OCI-M1 (cell line): Measurements from ENCODE around the gene CASKIN2.
"Not testable (repeated sequence)": the region's sequence is repeated elsewhere in the genome, so short reads cannot be mapped to it uniquely, and the experiment has no call there.

Experiments
- DNase-seq: peaks from one replicate; lab custom pipeline; 2025; lab: John Stamatoyannopoulos, UW

Gene CASKIN2

DNA sequence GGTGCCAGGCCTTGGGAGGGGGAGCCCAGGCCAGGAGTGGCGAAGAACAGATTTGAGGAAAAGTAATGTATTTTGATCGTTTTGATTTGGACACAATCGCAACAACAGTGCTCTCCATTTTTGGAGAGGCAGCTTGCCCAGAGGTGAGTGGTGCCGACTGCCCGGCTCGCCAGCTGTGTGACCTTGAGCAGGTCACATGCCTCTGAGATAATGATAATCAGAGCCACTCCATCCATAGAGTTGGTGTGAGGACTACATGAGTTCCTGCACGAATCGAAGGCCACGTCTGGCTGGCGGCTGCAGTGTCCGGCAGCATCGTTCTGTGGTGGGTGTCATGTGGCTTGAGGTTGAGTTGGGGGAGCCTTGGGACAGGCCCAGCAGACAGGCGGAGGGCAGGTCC lies 30.8 kb upstream of the CASKIN2 start:
- DNase-seq = no peak

DNA sequence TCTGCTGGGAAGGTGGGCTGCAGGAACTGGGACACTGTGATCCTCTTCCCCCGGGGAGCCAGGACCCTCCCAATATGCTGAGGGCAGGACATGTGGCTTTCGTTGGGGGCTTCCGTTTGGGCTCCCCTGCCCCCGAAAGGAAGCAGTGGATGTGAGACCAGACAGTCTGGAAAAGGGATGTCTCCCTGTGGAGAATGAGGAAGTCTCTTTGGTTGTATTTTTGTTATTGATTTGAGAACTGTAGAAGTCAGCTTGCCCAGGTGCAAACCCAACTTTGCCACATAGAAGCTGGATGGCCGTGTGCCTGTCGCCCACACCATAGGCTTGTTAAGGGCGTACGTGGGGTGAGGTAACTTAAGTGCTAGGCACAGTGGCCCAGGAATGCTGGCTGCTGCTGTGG lies 28.9 kb upstream of the CASKIN2 start:
- DNase-seq = no peak

DNA sequence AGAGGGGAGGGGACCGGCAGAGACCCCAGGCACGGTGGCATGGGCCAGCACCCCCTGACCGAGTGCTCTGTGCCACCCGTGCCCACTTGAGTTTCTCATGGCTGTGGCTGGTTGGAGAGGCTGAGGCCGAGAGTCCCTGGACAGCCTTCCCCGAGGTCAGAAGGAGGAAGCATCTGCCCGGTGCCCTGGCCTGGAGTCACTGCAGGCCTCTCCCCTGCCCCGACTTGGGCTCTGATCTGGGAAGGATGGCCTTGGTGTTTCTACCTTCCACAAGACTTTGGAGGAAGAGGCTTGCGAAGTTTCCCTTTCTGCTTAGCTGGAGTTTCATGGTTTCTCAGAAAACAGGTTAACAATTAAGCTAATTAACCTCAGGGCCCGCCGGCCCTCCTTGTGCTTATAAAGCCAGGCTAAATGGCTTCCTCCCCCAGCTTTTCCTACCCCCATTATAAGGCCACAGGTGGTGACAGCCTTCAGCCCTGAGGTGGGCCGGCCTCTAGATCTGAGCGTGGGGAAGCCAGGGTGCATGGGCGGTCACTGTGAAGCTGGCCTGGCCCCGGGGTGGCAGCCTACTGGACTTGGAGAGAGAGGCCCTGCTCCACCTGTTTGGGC lies 27.5 kb upstream of the CASKIN2 start:
- no peak for DNase-seq

DNA sequence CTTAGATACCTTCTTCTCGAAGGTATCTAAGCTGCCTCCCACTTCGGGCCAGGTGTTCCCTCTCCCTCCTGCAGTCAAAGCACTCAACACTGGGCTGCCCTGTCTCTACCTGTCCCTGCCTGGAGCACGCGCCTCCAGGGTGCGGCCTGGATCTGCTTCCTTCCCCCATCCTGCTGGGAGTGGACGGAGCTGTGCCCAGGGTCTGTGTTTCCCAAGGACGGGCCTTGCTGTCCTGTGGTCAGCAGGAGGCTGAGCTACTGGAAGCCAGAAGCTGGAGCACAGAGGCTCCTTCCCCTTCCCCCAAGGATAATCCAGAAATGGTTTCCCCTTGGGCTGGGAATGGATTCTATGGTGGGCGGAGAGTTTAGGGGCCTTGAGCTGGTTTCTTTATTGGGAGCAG lies 26.9 kb upstream of the CASKIN2 start:
- no peak for DNase-seq

DNA sequence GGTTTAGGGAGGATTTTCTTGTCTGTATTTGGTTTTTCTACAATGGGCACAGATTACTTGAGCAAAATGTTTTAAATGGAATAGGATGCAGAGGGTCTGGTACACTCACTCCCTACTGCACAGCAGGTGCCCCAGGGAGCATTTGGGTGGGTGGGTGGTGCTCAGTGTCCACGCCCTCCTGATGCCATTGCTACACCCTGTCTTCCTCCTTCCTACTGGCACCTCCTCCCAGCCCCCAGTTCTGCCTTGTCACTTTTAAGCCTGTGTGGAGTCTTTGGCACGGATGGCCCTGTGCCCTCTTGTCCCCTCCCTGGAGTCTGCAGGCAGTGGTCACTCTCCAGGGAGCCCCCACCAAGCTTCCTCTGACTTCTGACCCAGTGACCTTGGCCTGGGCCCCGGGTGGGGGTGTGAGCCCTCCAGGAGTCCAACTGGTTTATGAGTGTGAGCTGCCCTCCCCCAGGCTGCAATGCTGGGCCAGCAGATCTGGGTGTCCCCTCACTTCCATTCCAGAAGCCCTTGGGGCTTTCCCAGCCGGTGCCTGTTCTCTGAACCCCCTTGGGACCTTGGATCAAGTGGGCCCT lies 25.7 kb upstream of the CASKIN2 start:
- DNase-seq = no peak

DNA sequence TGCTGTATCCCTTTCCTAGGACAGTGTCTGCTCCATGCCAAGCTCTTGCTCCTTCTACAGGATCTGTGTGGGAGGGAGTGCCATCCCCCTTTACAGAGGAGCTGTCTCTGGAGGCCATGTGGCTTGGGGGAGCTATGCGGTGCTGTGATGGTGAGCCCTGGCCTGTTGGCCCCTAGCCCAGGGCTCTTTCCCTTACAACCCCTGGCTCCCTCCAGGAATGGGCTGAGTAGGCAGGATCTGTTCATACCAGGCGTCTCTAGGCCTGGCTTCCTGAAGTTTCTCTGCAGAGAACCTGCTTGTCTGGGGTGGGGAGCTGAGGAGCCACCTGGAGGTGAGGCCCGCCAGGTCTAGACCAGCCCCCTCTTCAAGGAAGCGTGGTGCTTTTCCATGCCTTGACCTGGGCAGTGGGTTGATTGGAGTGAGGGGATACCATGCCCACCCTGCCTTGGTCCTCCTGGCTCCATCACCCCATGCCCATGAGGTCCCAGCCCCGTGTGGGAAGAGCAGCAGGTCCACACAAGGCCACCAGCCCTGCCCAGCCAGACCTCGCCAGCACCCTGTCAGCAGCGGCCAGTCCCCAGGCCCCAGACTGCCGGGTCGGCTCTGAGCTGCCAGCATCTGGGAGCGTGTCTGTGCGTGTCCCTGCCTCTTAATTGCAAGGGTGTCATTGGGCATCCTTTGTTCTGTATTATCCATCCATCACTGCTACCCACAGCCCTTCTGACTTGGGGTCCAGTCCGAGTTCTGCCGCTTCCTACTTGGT lies 24.8 kb upstream of the CASKIN2 start:
- DNase-seq = no peak

DNA sequence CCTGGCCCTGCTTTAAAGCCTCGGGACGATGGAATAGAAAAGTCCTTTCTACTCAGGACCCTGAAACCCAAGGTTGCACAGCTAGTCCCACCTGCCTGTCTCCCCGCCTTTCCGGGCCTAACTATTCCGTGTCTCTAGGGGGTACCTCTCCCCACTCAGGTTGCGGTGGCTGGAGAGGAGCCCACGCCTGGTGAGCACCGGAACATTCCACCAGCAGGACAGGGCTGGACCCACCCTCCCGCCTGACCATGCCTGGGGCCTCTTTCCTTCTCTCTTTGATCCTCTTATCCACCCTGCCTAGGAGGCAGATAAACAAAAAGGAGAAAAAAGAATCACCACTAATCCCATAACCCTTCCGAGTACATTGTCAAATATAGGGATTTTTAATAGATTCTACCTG lies 21.0 kb upstream of the CASKIN2 start:
- DNase-seq = no peak

DNA sequence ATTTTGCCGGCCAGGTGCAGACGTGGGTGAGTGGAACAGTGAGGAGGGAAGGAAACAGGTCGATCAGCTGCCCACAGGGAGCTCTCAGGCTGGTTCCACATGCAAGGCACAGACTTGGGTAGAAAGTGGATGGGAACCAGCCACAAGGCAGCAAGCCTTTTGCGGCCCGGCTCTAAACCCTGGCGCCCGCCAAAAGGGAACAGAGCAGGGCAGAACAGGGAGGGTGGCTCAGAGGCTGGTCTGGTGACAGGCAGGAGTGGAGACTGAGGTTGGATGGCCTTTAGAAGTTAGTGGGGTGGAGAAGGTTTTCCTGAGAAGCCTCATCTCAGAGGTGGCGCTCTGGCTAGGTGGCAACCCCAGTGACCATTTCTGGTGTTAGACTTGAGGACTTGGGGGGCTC lies 20.5 kb upstream of the CASKIN2 start:
- no peak for DNase-seq

DNA sequence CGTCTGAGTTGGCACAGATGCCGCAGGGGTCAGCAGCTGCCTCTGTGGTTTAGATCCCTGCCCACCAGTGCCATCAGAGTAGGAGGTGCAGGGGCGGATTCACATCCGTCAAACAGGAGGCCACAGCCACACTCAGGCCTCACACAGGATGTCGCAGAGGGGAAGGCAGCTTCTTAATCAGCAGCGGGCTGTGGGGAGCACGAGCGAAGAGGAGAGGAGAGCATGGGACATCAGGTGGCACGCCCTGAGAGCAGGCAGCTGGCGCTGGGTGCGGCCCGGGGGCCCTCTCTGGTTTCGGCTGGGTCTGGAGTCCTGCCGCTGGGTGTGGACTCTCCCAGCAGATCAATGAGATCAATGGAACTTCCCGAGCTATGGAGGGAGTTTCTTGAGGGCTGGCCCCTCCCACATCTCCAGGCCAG lies 19.8 kb upstream of the CASKIN2 start:
- no peak for DNase-seq

DNA sequence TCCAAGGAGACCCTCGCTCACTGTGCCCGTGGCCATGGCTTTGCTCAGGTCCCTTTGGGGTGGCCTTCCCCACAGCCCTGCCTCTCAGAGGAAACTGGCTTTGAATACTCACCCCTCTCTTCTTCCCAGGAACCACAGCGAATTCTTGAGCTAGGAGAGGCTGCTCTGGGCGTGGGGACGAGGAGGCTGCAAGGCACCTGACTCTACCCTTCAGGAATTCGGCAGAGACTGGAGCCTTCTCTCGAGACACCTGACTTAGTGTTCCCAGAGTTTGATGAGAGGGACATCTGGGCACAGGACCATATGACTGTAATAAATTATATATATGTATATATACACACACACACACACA lies 16.4 kb upstream of the CASKIN2 start:
- DNase-seq = no peak

DNA sequence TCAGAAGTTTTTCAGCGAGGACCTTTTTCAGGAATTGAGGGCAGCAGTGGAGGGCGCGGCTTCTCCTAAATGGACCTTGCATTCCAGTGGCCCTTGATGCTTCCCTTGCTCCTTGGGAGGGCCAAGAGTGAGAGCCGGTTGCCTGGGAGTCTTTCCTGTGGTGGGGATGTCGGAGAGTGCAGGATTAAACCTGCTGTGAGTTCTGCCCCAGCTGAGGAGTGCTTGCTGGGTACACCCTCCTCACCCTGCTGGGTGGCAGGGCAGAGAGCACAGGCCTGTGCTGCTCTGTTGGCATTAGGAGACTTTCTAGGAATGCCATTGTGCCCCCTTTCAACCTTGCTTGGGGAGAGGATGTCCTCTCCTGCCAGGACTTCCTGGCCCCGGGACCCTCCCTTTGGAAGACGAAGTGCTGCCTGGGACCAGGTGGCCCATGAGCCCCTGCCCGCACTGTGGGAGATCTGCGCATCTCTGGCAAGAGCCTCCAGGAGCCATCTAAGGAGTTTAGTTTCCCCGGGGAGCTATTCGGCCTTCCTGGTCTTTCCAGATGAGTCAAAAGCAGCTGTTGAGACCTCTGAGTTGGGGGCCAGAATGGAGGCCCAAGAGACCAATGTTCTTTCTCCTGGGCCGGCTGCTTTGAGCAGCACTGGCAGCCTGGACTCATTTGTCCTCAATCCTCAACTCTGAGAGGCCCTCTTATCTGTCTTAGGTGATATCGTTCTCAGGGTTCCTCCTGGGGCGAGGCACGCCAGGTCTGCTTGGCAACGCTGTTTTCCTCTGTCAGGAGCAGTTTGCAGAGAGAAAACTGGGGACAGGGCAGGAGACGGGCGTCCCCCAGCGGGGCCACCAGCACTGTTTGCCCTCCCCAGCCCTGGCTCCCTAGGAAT lies 15.7 kb upstream of the CASKIN2 start:
- DNase-seq = no peak

DNA sequence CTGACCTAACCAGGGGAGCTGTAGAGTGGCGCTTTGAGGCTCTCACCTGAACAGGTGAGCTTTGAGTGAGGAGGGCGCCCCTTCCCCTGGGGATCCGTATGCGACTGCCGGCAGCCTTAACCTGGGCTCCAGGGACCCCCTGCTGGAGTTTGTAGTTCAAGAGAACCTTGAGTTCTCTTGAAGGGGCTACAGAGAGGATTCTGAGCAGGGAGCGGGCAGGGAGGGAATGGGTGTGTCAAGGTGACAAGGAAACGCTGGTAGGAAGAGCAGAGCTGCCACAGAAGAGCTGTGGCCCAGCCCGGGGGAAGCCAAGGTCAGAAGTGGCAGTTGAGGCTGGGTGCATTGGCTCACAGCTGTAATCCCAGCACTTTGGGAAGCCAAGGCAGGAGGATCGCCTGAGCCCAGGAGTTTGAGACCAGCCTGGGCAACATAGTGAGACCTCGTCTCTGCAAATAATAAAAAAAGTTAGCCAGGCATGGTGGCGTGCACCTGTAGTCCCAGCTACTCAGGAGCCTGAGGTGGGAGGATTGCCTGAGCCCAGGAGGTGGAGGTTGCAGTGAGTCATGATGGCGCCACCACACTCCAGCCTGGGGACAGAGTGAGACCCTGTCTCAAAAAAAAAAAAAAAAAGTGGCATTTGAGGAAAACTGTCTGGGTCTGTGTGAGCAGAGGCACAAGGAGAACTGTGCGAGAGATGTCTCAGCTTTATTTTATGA lies 11.4 kb upstream of the CASKIN2 start:
- DNase-seq = no peak

DNA sequence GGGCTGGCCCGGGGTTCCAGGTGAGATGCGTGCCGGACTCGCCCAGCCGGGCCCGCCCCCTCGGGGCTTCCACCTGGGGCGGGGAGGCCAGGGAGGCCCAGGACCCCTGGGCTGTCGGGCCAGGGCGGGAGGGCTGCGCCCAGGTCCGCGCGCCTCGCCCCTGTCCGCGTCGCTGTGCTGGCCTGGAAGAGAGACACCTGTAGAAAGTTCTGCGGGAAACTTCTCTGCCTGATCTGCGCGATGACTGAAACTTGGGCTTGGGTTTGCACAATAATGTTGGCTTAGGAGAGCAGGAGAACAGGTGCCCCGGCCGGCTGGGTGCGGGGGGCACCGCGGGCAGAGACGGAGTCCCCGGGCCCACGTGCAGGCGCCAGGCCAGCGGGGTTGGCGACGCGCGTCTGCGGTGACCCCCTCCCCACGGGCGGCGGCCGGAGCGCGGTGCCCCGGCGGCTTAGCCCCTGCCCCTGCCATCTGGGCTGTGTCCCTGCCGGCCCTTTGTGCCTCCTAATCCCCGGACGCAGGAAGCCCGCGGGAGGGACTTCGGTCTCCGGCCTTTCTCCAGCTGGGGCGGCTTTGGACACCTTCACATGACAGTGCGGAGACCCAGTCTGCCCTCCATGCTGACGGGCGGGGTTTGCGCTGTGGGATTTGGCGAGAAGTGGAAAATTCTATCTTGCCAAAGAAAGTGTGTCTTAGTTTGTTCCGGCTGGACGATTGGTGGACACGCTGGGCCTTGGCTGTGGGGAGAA lies 10.6 kb upstream of the CASKIN2 start:
- DNase-seq = no peak

DNA sequence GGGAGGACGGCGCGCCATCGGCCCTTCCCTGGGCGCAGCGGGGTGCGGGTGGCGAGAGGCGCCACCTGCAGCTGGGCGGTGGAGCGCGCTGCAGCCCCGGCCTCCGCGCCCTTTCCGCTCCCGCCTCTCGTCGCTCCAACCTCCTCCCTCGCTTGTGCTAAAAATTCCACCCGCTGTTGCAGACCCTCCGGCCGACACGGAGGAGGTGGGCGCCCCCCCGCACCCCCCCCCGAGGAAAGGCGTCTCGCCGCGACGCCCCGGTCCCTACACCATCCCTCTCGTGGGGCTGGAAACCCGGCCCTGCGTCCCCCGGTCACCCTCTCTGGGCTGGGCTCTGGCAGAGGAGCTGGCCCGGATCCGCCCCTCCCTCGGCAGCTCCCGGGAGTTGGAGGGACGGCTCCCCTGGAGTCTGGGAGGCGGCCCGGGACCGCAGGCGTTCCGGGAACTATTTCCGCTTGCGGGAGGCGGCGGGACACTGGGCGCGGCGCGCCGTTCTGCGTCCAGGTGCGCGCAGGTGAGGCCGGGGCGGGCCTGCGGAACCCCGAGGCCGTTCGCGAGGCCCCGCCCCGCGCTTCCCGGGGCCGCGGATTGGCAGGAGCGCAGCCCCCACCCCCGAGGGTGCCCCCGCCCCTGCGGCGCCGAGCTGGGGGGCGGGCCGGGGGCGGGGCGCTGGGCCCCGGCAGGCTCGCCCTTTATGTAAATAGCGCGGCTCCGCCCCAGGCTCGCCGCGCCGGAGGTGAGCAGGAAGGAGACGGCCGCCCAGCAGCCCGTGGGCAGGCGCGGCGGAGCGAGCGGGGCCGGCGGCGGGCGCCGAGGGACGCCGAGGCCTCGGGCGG lies 9.9 kb upstream of the CASKIN2 start, which contains the start of gene LLGL2:
LLGL2 (plus strand) TSS at position 728 of the 836 bp plus-strand sequence. CDS start 17,730 bp downstream, outside the sequence.
- DNase-seq = peak; percentile 87

DNA sequence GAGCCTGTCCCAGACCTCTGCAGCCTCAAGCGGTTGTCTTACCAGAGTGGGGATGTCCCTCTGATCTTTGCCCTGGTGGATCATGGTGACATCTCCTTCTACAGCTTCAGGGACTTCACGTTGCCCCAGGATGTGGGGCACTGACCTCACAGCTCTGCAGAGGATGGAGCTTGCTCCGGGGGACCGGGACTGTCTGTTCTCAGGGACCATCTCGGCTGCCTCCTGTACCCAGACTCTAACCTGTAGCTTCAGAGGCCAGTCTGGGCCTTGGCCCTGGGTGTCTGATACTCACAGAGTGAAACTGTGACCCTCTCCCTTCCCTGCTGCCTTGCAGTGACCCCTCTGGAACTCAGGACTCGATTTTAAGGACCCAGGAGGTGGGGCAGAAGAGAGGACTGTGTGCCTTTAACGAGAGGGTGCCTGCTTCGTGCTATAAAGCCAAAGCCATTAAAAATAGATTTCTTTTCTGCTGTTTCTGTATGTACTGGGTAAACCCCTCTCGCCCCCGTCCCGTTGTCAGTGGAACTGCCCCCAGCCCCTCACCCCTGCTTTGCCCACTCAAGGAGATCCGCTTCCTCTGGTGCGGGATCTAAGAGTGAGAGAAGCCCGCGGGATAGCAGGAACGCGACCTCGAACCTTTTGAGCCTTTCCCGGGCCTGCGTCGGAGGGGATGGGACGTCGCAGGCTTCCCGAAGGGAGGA lies 9.1 kb upstream of the CASKIN2 start:
- DNase-seq = no peak

DNA sequence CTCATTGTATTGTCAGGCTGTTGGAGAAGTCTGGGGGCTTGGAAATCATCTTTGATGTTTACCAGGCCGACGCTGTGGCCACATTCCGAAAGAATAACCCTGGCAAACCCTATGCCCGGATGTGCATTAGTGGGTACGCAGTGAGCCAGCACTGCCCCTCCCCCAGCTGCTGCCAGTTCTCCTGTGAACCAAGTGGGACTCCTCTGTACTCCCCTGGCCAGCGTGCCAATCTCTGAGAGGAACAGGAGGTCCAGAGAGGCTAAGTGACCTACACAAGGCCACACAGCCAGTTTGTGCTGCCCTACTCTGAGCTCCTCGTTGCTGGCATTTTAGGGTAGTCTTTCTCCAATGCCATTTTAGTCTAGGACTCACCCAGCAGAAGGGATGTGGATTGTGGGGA lies 8.3 kb upstream of the CASKIN2 start:
- DNase-seq = no peak

DNA sequence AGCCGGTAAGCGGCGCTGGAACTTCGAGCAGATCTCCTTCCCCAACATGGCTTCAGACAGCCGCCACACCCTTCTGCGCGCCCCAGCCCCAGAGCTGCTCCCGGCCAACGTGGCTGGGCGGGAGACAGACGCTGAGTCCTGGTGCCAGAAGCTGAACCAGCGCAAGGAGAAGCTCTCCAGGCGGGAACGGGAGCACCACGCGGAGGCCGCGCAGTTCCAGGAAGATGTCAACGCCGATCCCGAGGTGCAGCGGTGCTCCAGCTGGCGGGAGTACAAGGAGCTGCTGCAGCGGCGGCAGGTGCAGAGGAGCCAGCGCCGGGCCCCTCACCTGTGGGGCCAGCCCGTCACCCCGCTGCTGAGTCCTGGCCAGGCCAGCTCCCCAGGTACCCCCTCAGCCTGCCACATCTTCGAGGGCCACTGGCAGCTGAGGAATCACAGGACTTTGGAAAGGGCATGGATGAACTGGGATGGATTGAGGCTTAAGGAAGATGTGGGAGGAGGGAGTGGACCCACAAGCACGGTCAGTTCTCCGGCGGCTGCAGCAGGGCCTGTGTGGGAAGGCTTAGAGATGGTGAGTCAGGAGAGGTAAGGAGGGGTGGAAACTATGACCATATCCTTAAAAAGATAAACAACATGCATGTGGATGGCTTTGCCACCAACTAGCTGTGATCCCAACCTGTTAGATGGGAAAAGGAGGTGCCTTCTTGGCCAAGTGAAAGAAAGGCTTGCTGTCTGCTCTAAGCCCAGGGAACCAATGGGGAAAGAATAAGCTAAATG lies 6.8 kb upstream of the CASKIN2 start:
- no peak for DNase-seq

DNA sequence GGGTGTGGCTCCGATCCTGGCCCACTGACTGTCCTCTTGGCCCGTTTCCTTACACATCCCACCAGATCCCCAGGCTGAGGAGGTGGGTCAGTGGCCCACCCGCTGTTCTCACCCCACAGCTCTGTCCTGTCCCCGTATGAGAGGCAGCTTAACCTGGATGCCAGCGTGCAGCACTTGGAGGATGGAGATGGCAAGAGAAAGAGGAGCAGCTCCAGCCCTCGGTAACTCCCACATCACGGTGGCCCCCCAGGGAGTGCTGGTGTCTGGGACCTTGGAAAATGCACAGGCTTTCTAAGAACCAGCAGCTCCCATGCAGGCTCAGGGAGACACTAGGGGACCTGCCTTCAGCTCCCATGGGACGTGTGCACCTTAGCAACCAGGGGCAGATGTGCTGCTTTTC lies 6.0 kb upstream of the CASKIN2 start:
- no peak for DNase-seq

DNA sequence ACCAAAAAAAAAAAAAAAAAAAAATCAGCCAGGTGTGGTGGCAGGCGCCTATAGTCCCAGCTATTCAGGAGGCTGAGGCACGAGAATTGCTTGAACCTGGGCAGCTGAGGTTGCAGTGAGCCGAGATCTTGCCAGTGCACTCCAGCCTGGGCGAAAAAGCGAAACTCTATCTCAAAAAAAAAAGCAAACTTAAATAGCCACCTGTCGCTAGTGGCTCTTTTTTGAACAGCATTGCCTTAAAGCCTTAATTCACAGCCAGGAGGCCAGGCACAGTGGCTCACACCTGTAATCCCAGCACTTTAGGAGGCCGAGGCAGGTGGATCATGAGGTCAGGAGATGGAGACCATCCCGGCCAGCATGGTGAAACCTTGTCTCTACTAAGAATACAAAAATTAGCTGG lies 5.1 kb upstream of the CASKIN2 start:
- DNase-seq = not testable (repeated sequence)
